B cell (primary cell): ENCODE measurements around the gene KBTBD3.

ENCODE experiments used
- EZH2 ChIP-seq: IDR thresholded peaks from 2 replicates; pipeline ENCODE4 v1.6.1; 2012; ENCODE audit warnings: borderline replicate concordance, low read depth, mild to moderate bottlenecking, moderate library complexity, low read length; ENCODE audit not compliant: insufficient read depth, poor library complexity, severe bottlenecking
- TF ChIP-seq, protein P1 (sequence below): fragments of 200-600 bp; IDR thresholded peaks from one replicate; pipeline ENCODE4 v1.8.0; 2022; ENCODE audit warnings: antibody characterized with exemption, mild to moderate bottlenecking

DNA sequence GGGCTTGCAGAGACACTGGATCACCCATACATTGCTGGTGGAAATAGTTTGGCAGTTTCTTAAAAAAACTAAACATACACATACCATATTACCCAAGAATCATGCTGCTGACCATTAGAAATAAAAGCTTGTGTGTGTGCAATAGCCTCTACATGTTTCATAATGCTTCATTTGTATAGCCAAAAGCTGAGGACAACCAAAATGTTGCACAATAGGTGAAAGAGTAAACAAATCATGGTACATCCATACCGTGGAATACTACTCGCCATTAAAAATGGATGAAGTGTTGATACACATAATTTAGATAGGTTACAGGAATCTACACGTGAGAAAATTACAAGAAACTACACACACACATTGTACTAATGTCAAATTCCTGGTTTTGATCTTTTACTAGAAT, 6.5 kb downstream of the KBTBD3 start:
- TF ChIP-seq, protein P1, sequence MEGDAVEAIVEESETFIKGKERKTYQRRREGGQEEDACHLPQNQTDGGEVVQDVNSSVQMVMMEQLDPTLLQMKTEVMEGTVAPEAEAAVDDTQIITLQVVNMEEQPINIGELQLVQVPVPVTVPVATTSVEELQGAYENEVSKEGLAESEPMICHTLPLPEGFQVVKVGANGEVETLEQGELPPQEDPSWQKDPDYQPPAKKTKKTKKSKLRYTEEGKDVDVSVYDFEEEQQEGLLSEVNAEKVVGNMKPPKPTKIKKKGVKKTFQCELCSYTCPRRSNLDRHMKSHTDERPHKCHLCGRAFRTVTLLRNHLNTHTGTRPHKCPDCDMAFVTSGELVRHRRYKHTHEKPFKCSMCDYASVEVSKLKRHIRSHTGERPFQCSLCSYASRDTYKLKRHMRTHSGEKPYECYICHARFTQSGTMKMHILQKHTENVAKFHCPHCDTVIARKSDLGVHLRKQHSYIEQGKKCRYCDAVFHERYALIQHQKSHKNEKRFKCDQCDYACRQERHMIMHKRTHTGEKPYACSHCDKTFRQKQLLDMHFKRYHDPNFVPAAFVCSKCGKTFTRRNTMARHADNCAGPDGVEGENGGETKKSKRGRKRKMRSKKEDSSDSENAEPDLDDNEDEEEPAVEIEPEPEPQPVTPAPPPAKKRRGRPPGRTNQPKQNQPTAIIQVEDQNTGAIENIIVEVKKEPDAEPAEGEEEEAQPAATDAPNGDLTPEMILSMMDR, result no peak
- no peak for TF ChIP-seq EZH2
